ENCODE results near the gene CALN1.
"Not testable (repeated sequence)": the region's sequence is repeated elsewhere in the genome, so short reads cannot be mapped to it uniquely, and the experiment has no call there.

Gene CALN1

GRCh38 chr7:72265071-72265904, 146.8 kb downstream of the CALN1 start:
- FAIRE-seq: no peak

- no peak for FAIRE-seq
Measured at GRCh38 chr7:72260406-72260805, 151.7 kb downstream of the CALN1 start.

GRCh38 chr7:72258074-72258473, 154.1 kb downstream of the CALN1 start:
- no peak for FAIRE-seq

- no peak for FAIRE-seq
Measured at GRCh38 chr7:72254455-72254854, 157.7 kb downstream of the CALN1 start.

GRCh38 chr7:72249106-72249505, 163.0 kb downstream of the CALN1 start:
- FAIRE-seq: no peak

- FAIRE-seq: no peak
Measured at GRCh38 chr7:72244826-72245398, 167.2 kb downstream of the CALN1 start.

GRCh38 chr7:72243329-72243728, 168.8 kb downstream of the CALN1 start:
- no peak for FAIRE-seq

GRCh38 chr7:72235351-72235750, 176.8 kb downstream of the CALN1 start:
- FAIRE-seq: no peak

- no peak for FAIRE-seq
Measured at GRCh38 chr7:72234086-72234485, 178.1 kb downstream of the CALN1 start.

GRCh38 chr7:72230281-72230680, 181.9 kb downstream of the CALN1 start:
- no peak for FAIRE-seq

- no peak for FAIRE-seq
Measured at GRCh38 chr7:72223351-72223750, 188.8 kb downstream of the CALN1 start.

GRCh38 chr7:72222136-72222535, 190.0 kb downstream of the CALN1 start:
- no peak for FAIRE-seq

- no peak for FAIRE-seq
Measured at GRCh38 chr7:72219500-72219899, 192.6 kb downstream of the CALN1 start.

GRCh38 chr7:72217151-72217550, 195.0 kb downstream of the CALN1 start:
- FAIRE-seq: no peak

- FAIRE-seq: no peak
Measured at GRCh38 chr7:72213769-72214168, 198.4 kb downstream of the CALN1 start.

GRCh38 chr7:72213081-72213480, 199.1 kb downstream of the CALN1 start:
- FAIRE-seq: no peak

- no peak for FAIRE-seq
Measured at GRCh38 chr7:72211175-72211574, 201.0 kb downstream of the CALN1 start.

- not testable (repeated sequence) for FAIRE-seq
Measured at GRCh38 chr7:72209006-72209405, 203.1 kb downstream of the CALN1 start.

GRCh38 chr7:72196176-72196575, 216.0 kb downstream of the CALN1 start:
- no peak for FAIRE-seq

GRCh38 chr7:72190919-72191318, 221.2 kb downstream of the CALN1 start:
- no peak for FAIRE-seq

GRCh38 chr7:72190146-72190545, 222.0 kb downstream of the CALN1 start:
- no peak for FAIRE-seq

GRCh38 chr7:72187179-72187578, 225.0 kb downstream of the CALN1 start:
- FAIRE-seq: no peak

GRCh38 chr7:72183835-72184234, 228.3 kb downstream of the CALN1 start:
- no peak for FAIRE-seq

GRCh38 chr7:72182036-72182435, 230.1 kb downstream of the CALN1 start:
- no peak for FAIRE-seq

GRCh38 chr7:72176875-72177274, 235.3 kb downstream of the CALN1 start:
- no peak for FAIRE-seq

All from endometrium (tissue), 2 donors.